ENCODE measurements around the gene B3GALT2. TPM values are rescaled to one million over a fixed set of nuclear protein-coding genes. Genes with fewer than 3 reads are reported as not detected.

B3GALT2 gene
- total and polyA plus RNA-seq, 7 donors = 0.03 to 0.19 (median 0.15) TPM; not detected in 2

DNA sequence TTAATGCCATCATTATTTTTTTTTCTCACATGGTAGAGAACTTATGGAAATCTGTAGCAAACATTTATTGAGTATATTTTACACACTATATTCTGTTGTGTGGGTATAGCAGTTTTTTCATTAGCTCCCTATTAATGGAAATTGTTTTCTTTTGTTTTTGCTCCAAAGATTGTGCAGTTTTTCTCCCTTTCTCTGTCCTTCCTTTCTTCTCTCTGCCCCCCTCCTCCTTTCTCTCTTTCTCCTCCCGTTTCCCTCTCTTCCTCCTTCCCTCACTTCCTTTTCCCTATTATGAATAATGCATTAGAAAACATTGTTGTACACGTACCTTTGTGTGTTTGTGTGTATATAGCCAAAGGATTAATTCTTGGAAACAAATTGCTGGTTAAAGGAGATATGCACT, 44.0 kb downstream of the B3GALT2 start:
- Histone ChIP-seq H3K4me3 (no peak overlapping the region), H3K36me3 (ENCODE audit: insufficient read depth in 1 of 2, low read depth in 1 of 2) (peaks cover 3 to 64% of the 10 kb centered on the region in 2 donors), H3K9me3 (no peaks in the 10 kb centered on the region), H3K27ac (no peak overlapping the region), H3K4me1 (no peaks in the 10 kb centered on the region), H3K27me3 (ENCODE audit: insufficient read depth in 3 of 3, low read length in 2 of 3) (no peaks in the 10 kb centered on the region)
- no peak for DNase-seq
- TF ChIP-seq, protein P1, sequence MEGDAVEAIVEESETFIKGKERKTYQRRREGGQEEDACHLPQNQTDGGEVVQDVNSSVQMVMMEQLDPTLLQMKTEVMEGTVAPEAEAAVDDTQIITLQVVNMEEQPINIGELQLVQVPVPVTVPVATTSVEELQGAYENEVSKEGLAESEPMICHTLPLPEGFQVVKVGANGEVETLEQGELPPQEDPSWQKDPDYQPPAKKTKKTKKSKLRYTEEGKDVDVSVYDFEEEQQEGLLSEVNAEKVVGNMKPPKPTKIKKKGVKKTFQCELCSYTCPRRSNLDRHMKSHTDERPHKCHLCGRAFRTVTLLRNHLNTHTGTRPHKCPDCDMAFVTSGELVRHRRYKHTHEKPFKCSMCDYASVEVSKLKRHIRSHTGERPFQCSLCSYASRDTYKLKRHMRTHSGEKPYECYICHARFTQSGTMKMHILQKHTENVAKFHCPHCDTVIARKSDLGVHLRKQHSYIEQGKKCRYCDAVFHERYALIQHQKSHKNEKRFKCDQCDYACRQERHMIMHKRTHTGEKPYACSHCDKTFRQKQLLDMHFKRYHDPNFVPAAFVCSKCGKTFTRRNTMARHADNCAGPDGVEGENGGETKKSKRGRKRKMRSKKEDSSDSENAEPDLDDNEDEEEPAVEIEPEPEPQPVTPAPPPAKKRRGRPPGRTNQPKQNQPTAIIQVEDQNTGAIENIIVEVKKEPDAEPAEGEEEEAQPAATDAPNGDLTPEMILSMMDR (IDR thresholded peaks at IDR 0.05) = no peak
- no peak for ATAC-seq
- WGBS, 3 donors = 53 to 75% (median 56%) methylated on average over 2 of the region's 2 CpGs
- intact Hi-C loops (cut with DNase I) = no loop called here

DNA sequence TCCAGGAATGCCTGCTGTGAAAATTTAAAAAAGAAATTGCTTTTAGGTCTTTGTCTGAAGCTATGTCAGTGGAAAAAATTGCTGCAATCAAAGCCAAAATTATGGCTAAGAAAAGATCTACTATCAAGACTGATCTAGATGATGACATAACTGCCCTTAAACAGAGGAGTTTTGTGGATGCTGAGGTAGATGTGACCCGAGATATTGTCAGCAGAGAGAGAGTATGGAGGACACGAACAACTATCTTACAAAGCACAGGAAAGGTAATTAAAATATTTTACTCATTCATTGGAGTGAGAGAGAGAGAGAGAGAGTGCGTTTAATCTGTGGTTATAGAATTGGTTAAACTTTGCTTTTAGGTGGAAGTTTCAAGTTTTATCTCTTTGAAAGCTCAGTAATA, 44.6 kb downstream of the B3GALT2 start:
- Histone ChIP-seq H3K36me3 (ENCODE audit: insufficient read depth in 1 of 2, low read depth in 1 of 2) (peaks cover 3 to 66% of the 10 kb centered on the region in 2 donors), H3K4me1 (no peaks in the 10 kb centered on the region), H3K27me3 (ENCODE audit: insufficient read depth in 3 of 3, low read length in 2 of 3) (no peaks in the 10 kb centered on the region), H3K4me3 (no peak overlapping the region), H3K27ac (no peak overlapping the region), H3K9me3 (no peaks in the 10 kb centered on the region)
- TF ChIP-seq, protein P1 (IDR thresholded peaks at IDR 0.05) = no peak
- 74 to 82% (median 81%) methylated on average over 3 of the region's 3 CpGs for WGBS, 3 donors
- intact Hi-C loops (cut with DNase I) = no loop called here
- no peak for DNase-seq
- no peak for ATAC-seq

DNA sequence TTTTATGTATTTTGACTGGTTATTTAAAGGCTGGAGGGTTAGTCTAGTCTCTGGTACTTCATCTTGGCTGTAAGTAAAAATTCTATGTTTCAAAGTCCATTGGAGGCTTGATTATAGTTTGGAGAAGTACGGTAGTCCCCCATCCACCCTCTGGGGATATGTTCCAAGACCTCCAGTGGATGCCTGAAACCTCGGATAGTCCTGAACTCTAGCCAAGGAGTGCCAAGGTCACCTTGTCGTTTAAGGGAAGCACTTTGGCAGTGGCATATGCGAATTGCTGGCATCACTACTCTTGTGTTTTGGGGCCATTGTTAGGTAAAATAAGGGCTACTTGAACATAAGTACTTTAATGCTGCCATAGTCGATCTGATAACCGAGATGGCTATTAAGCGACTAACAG, 46.2 kb downstream of the B3GALT2 start:
- no peak overlapping the region for H3K27ac ChIP-seq
- no peak overlapping the region for H3K4me3 ChIP-seq
- no peak for ATAC-seq
- no peaks in the 10 kb centered on the region for H3K9me3 ChIP-seq
- intact Hi-C loops (cut with DNase I) = no loop called here
- peaks cover 0 to 71% of the 10 kb centered on the region in 2 donors for H3K36me3 ChIP-seq (ENCODE audit: insufficient read depth in 1 of 2, low read depth in 1 of 2)
- TF ChIP-seq, protein P1 (IDR thresholded peaks at IDR 0.05) = no peak
- 68 to 78% (median 68%) methylated on average over 7 of the region's 7 CpGs for WGBS, 3 donors
- no peak for DNase-seq
- no peaks in the 10 kb centered on the region for H3K4me1 ChIP-seq
- no peaks in the 10 kb centered on the region for H3K27me3 ChIP-seq (ENCODE audit: insufficient read depth in 3 of 3, low read length in 2 of 3)

DNA sequence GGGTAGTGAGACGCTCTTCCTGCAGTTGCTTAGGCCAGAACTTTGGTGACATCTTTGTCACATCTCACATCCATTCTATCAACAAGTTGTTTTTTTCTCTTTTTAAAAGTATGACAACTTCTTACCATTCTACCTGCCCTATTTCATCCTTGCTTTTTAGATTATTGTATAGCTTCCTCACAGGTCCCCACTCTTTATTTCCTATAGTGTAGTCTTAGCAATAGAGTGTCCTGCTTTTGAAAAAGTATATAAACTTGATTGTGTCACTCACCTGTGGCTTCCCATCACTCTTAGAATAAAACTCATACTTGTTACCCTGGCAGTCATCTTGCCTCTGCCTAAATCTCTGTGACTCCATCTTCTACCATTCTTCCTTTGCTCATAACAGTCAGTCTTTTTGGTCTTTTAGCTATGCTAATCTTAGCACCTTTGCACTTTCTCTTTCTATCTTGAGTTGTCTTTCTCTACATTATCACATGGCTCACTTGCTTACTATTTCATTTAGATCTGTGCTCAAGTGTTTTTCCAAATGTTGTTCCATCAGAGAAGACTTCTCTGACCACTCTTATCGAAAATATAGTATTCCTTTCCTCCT, 55.0 kb downstream of the B3GALT2 start:
- WGBS, 3 donors = 94 to 100% (median 94%) methylated on average over 2 of the region's 2 CpGs
- no peak for ATAC-seq
- H3K9me3 ChIP-seq = no peaks in the 10 kb centered on the region
- H3K36me3 ChIP-seq (ENCODE audit: insufficient read depth in 1 of 2, low read depth in 1 of 2) = peaks cover 0 to 53% of the 10 kb centered on the region in 2 donors
- intact Hi-C loops (cut with DNase I) = loop anchor here in 1 of 2 donors (5.0 kb wide), 1 partner anchor 39 kb away; no protein-coding TSS in a partner anchor
- DNase-seq = no peak
- no peaks in the 10 kb centered on the region for H3K4me1 ChIP-seq
- no peaks in the 10 kb centered on the region for H3K27me3 ChIP-seq (ENCODE audit: insufficient read depth in 3 of 3, low read length in 2 of 3)
- TF ChIP-seq, protein P1 (IDR thresholded peaks at IDR 0.05) = no peak
- no peak overlapping the region for H3K4me3 ChIP-seq
- no peak overlapping the region for H3K27ac ChIP-seq

Other genes with a start within 250 kb of the B3GALT2 start
- gene UCHL5, start 127.3 kb downstream of the B3GALT2 start, total RNA-seq = 10 to 100 TPM; 28.3 to 43.3 (median 34.1) TPM
- gene UCHL5, start 127.3 kb downstream of the B3GALT2 start, polyA plus RNA-seq = 10 to 100 TPM; 18.6 to 44.2 (median 25.1) TPM
- gene RO60, start 127.0 kb downstream of the B3GALT2 start, total RNA-seq = 10 to 100 TPM; 35.1 to 44.3 (median 39.7) TPM
- 10 to 100 TPM in 1 of 3 donors, 1 to 10 TPM in 2; 6.6 to 29.7 (median 6.8) TPM for gene RO60, start 127.0 kb downstream of the B3GALT2 start, polyA plus RNA-seq
- 10 to 100 TPM; 41.3 to 68.1 (median 54.7) TPM for gene GLRX2, start 81.2 kb downstream of the B3GALT2 start, total RNA-seq
- gene GLRX2, start 81.2 kb downstream of the B3GALT2 start, polyA plus RNA-seq = 10 to 100 TPM; 48.1 to 97.9 (median 72.8) TPM
- gene CDC73, start 64.6 kb downstream of the B3GALT2 start, total RNA-seq = 10 to 100 TPM; 24.9 to 30.1 (median 28.5) TPM
- 10 to 100 TPM in 1 of 3 donors, 1 to 10 TPM in 2; 5.3 to 16.4 (median 8.3) TPM for gene CDC73, start 64.6 kb downstream of the B3GALT2 start, polyA plus RNA-seq